Calu3 (cell line): ENCODE measurements around the gene AHNAK2. TPM values are rescaled to one million over a fixed set of nuclear protein-coding genes. Genes with fewer than 3 reads are reported as not detected.
"Not testable (repeated sequence)": the region's sequence is repeated elsewhere in the genome, so short reads cannot be mapped to it uniquely, and the experiment has no call there.

Source experiments
- BruUV-seq: library from RNA; stranded (reverse); fragments of 400-500 nt; replicated peaks from 2 replicates; lab custom pipeline; 2021; lab: Mats Ljungman, UMichigan
- CTCF ChIA-PET: fragments of 300-600 bp; sonication (Branson Sonifier 250); formaldehyde crosslinking; loops from one replicate; lab custom pipeline; 2022; ENCODE audit warnings: antibody characterized with exemption; lab: Charles Lee
- DNase-seq: peaks from one replicate; pipeline ENCODE4 v3.0.0; 2022
- H3K27ac Mint-ChIP-seq: one replicate; pipeline ENCODE4 v1.8.0; 2022; ENCODE audit warnings: mixed read lengths; ENCODE audit not compliant: unreplicated experiment
- H3K27me3 Mint-ChIP-seq: one replicate; pipeline ENCODE4 v1.8.0; 2022; ENCODE audit warnings: mixed read lengths; ENCODE audit not compliant: unreplicated experiment
- H3K36me3 Mint-ChIP-seq: one replicate; pipeline ENCODE4 v1.8.0; 2022; ENCODE audit warnings: mild to moderate bottlenecking, moderate library complexity, mixed read lengths; ENCODE audit not compliant: insufficient read depth, unreplicated experiment
- H3K4me1 Mint-ChIP-seq: one replicate; pipeline ENCODE4 v1.8.0; 2022; ENCODE audit warnings: mild to moderate bottlenecking, low read depth, mixed read lengths; ENCODE audit not compliant: unreplicated experiment
- H3K4me3 Mint-ChIP-seq: one replicate; pipeline ENCODE4 v1.8.0; 2022; ENCODE audit warnings: mild to moderate bottlenecking, low read depth, moderate library complexity, mixed read lengths; ENCODE audit not compliant: unreplicated experiment
- H3K9me3 Mint-ChIP-seq: one replicate; pipeline ENCODE4 v1.8.0; 2022; ENCODE audit warnings: low read depth, mixed read lengths; ENCODE audit not compliant: unreplicated experiment
- CTCF ChIP-seq: fragments of 200-600 bp; IDR thresholded peaks from one replicate; pipeline ENCODE4 v1.8.0; 2022; ENCODE audit warnings: antibody characterized with exemption; ENCODE audit not compliant: unreplicated experiment
- intact Hi-C: fragments of 100-400 bp; cut with micrococcal nuclease; formaldehyde crosslinking; loops from one replicate; pipeline ENCODE4 v1.10.0; 2022; ENCODE audit not compliant: unreplicated experiment
- total RNA-seq: library from RNA; stranded (reverse); gene quantifications from 2 replicates; pipeline ENCODE4 v1.2.3, GENCODE V29; 2022

The AHNAK2 gene
- total RNA-seq, 1 experiment from 2014 or later = 42.0 TPM

GRCh38 chr14:104923640-104924420, 54.3 kb downstream of the AHNAK2 start:
- no peak for TF ChIP-seq CTCF
- H3K27me3 Mint-ChIP-seq = peaks cover 6% of the 10 kb centered on the region
- BruUV-seq = no TSS peak
- no peak overlapping the region for H3K27ac Mint-ChIP-seq
- no peak overlapping the region for H3K4me3 Mint-ChIP-seq
- intact Hi-C loops = no loop called here
- H3K4me1 Mint-ChIP-seq = no peaks in the 10 kb centered on the region
- no peaks in the 10 kb centered on the region for H3K36me3 Mint-ChIP-seq
- no peak for DNase-seq
- H3K9me3 Mint-ChIP-seq = no peaks in the 10 kb centered on the region
- CTCF ChIA-PET = no interaction called here

GRCh38 chr14:104919993-104920315, 58.2 kb downstream of the AHNAK2 start:
- TF ChIP-seq CTCF = no peak
- no peaks in the 10 kb centered on the region for H3K36me3 Mint-ChIP-seq
- intact Hi-C loops = no loop called here
- H3K27ac Mint-ChIP-seq = no peak overlapping the region
- DNase-seq = no peak
- H3K9me3 Mint-ChIP-seq = no peaks in the 10 kb centered on the region
- no peak overlapping the region for H3K4me3 Mint-ChIP-seq
- CTCF ChIA-PET = interaction anchor here (0.6 kb wide), 1 partner anchor 212 kb away, joined by 3 read pairs; no protein-coding TSS in a partner anchor
- no TSS peak for BruUV-seq
- H3K4me1 Mint-ChIP-seq = no peaks in the 10 kb centered on the region
- peaks cover 32% of the 10 kb centered on the region for H3K27me3 Mint-ChIP-seq

- H3K4me3 Mint-ChIP-seq, H3K4me1 Mint-ChIP-seq, BruUV-seq, H3K36me3 Mint-ChIP-seq, intact Hi-C loops, DNase-seq, H3K9me3 Mint-ChIP-seq, H3K27ac Mint-ChIP-seq: not testable (repeated sequence)
- H3K27me3 Mint-ChIP-seq = peaks cover 38% of the 10 kb centered on the region
- CTCF ChIA-PET = interaction anchor here (0.6 to 1.0 kb wide), 2 partner anchors 14 to 212 kb away, joined by 3 to 4 read pairs; no protein-coding TSS in a partner anchor
Observed at GRCh38 chr14:104919152-104919992, 58.8 kb downstream of the AHNAK2 start.

GRCh38 chr14:104917993-104918392, 60.2 kb downstream of the AHNAK2 start:
- CTCF ChIA-PET = interaction anchor here (0.6 to 1.0 kb wide), 2 partner anchors 15 kb away, joined by 4 to 6 read pairs; no protein-coding TSS in a partner anchor
- no peak for DNase-seq
- Mint-ChIP-seq H3K27ac (no peak overlapping the region), H3K9me3 (no peaks in the 10 kb centered on the region), H3K27me3 (peaks cover 48% of the 10 kb centered on the region), H3K4me1 (no peaks in the 10 kb centered on the region), H3K4me3 (no peak overlapping the region), H3K36me3 (no peaks in the 10 kb centered on the region)
- TF ChIP-seq CTCF = no peak
- intact Hi-C loops = no loop called here
- BruUV-seq = no TSS peak
